Measurements from ENCODE around the gene PGP. TPM values are rescaled to one million over a fixed set of nuclear protein-coding genes. Genes with fewer than 3 reads are reported as not detected.
"Not testable (repeated sequence)": the region's sequence is repeated elsewhere in the genome, so short reads cannot be mapped to it uniquely, and the experiment has no call there.

PGP gene
- polyA plus RNA-seq, 2 of the 4 experiments (the other 2 are of a cell fraction): 13.9 to 33.7 TPM

GRCh38 chr16:2203119-2203688 lies 11.4 kb downstream of the PGP start:
- not testable (repeated sequence) for H3K27ac ChIP-seq; H3K4me2 ChIP-seq; H3K9me3 ChIP-seq; H3K4me3 ChIP-seq; FAIRE-seq; DNase-seq (ENCODE audit: low read depth in 1 of 2, low spot score in 1 of 2); ATAC-seq; H3K4me1 ChIP-seq
- ChIA-PET POLR2A (interaction anchor here (0.8 to 1.6 kb wide), 2 partner anchors 12 to 48 kb away, joined by 3 to 8 read pairs; partner anchors contain the start of genes PGP and TRAF7), CTCF (interaction anchor here (1.2 to 2.6 kb wide), 2 partner anchors 9 to 137 kb away, joined by 4 to 25 read pairs; partner anchors contain the start of gene ABCA3)
- peak; percentile 69 for TF ChIP-seq ZC3H11A (IDR thresholded peaks at IDR 0.05)
- WGBS (ENCODE audit: missing lambda C conversion rate): 93% methylated on average over 8 of the region's 8 CpGs

- no peak overlapping the region for H3K4me3 ChIP-seq
- no peak for TF ChIP-seq HMGXB4 (CRISPR knock-in tag; IDR thresholded peaks at IDR 0.05; ENCODE audit: borderline replicate concordance)
- TF ChIP-seq FOSL2 (IDR thresholded peaks at IDR 0.05): no peak
- TF ChIP-seq FOSL2 (CRISPR knock-in tag; IDR thresholded peaks at IDR 0.05): no peak
- TF ChIP-seq ZFP36 (IDR thresholded peaks at IDR 0.05; ENCODE audit: borderline replicate concordance, partially characterized antibody): no peak
- TF ChIP-seq HEYL (CRISPR knock-in tag; IDR thresholded peaks at IDR 0.05): no peak
- no peak for TF ChIP-seq ZC3H11A (IDR thresholded peaks at IDR 0.05)
- TF ChIP-seq FOSB (CRISPR knock-in tag; IDR thresholded peaks at IDR 0.05): no peak
- TF ChIP-seq JUN (IDR thresholded peaks at IDR 0.05): no peak
- TF ChIP-seq ELK1 (IDR thresholded peaks at IDR 0.05; ENCODE audit: low read depth, low read length): no peak
- TF ChIP-seq SMC3 (IDR thresholded peaks at IDR 0.05): no peak
- no peak for TF ChIP-seq CBX8 (IDR thresholded peaks at IDR 0.05)
- no peak for TF ChIP-seq E2F6 (IDR thresholded peaks at IDR 0.05; ENCODE audit: borderline replicate concordance, low read depth)
- no peak for TF ChIP-seq KDM1A (IDR thresholded peaks at IDR 0.05; ENCODE audit: low read depth)
- TF ChIP-seq REST (IDR thresholded peaks at IDR 0.05): no peak
- no peak for TF ChIP-seq USF2 (IDR thresholded peaks at IDR 0.05)
- no peak for TF ChIP-seq GATA3 (IDR thresholded peaks at IDR 0.05; ENCODE audit: borderline replicate concordance)
- no peak for TF ChIP-seq BCL3 (IDR thresholded peaks at IDR 0.05)
- TF ChIP-seq EHMT2 (IDR thresholded peaks at IDR 0.05; ENCODE audit: low read depth): no peak
- no peak for TF ChIP-seq POLR2A (IDR thresholded peaks at IDR 0.05; ENCODE audit: low read length)
- CTCF ChIA-PET: interaction anchor here (1.1 to 1.2 kb wide), 2 partner anchors 11 to 32 kb away, joined by 3 read pairs; no protein-coding TSS in a partner anchor
- DNase-seq (ENCODE audit: low read depth in 1 of 2, low spot score in 1 of 2): no peak
- POLR2A ChIA-PET: interaction anchor here (1.8 kb wide), 1 partner anchor 45 kb away, joined by 4 read pairs; the partner anchor contains the start of gene TRAF7
- no peak for FAIRE-seq
- WGBS (ENCODE audit: missing lambda C conversion rate): 79% methylated on average over 6 of the region's 6 CpGs
- H3K4me2 ChIP-seq: no peak overlapping the region
- H3K27ac ChIP-seq: no peak overlapping the region
- no peaks in the 10 kb centered on the region for H3K9me3 ChIP-seq
- ATAC-seq: no peak
- H3K4me1 ChIP-seq: peaks cover 6% of the 10 kb centered on the region
Observed at GRCh38 chr16:2200313-2200712, 14.3 kb downstream of the PGP start.
